GM12878 (cell line): Measurements from ENCODE around the gene PCDHAC1. TPM values are rescaled to one million over a fixed set of nuclear protein-coding genes. Genes with fewer than 3 reads are reported as not detected.

Experiments used
- ATAC-seq: fragments of 200-7000 bp; cut with Tn5 transposase; 3 replicates; pipeline ENCODE4 v1.9.1; 2020; ENCODE audit warnings: mild to moderate bottlenecking, moderate library complexity
- BruUV-seq: library from RNA; stranded (reverse); fragments of 400-500 nt; replicated peaks from 2 replicates; lab custom pipeline; 2021; lab: Mats Ljungman, UMichigan
- CTCF ChIA-PET: fragments of 300-600 bp; sonication (Branson Sonifier 250); formaldehyde crosslinking; extraction: SDS; loops from one replicate; lab custom pipeline; 2021; ENCODE audit warnings: inconsistent platforms; lab: Yijun Ruan, JAX
- POLR2A ChIA-PET: fragments of 350-600 bp; formaldehyde crosslinking; extraction: SDS; loops from one replicate; lab custom pipeline; 2021; ENCODE audit warnings: inconsistent platforms; lab: Charles Lee
- RAD21 ChIA-PET: fragments of 300-600 bp; sonication (Branson Sonifier 250); formaldehyde crosslinking; loops from one replicate; lab custom pipeline; 2023; ENCODE audit warnings: antibody characterized with exemption; ENCODE audit not compliant: unreplicated experiment; lab: Charles Lee
- SMC1A ChIA-PET: fragments of 300-600 bp; sonication (Branson Sonifier 250); formaldehyde crosslinking; loops from one replicate; lab custom pipeline; 2023; ENCODE audit not compliant: unreplicated experiment, uncharacterized antibody; lab: Charles Lee
- DNase-seq: peaks from one replicate; pipeline ENCODE4 v3.0.0-alpha.2; 2011; ENCODE audit warnings: low read depth, low spot score
- FAIRE-seq: peaks from 3 replicates; lab custom pipeline; 2011; peaks lifted over from hg19 to GRCh38; lab: Jason Lieb, UNC
- H2AFZ ChIP-seq: 2 replicates; pipeline ENCODE4 v1.6.0; 2011; ENCODE audit warnings: low read depth, low read length, control low read depth; ENCODE audit not compliant: control insufficient read depth
- H3K27ac ChIP-seq: 2 replicates; pipeline ENCODE4 v1.5.1; 2011; ENCODE audit warnings: control low read depth; ENCODE audit not compliant: control insufficient read depth, insufficient read depth
- H3K27me3 ChIP-seq, 2 experiments: replicated peaks in 1 of 2; 2 replicates each; pipeline versions ENCODE4 v1.6.0 to v1.6.1; 2011; ENCODE audit warnings: low read length in 1 of 2; ENCODE audit not compliant: control insufficient read depth in 2 of 2, insufficient read depth in 2 of 2
- H3K36me3 ChIP-seq, 2 experiments: 2 replicates each; pipeline ENCODE4 v1.5.1; 2011; ENCODE audit warnings: low read length in 1 of 2; ENCODE audit not compliant: control insufficient read depth in 2 of 2, insufficient read depth in 2 of 2
- H3K4me1 ChIP-seq: 2 replicates; pipeline ENCODE4 v1.6.1; 2011; ENCODE audit warnings: mild to moderate bottlenecking, low read length, moderate library complexity, mixed read lengths; ENCODE audit not compliant: control insufficient read depth, insufficient read depth
- H3K4me2 ChIP-seq: 2 replicates; pipeline ENCODE4 v1.6.0; 2011; ENCODE audit warnings: control low read depth; ENCODE audit not compliant: control insufficient read depth, insufficient read depth
- H3K4me3 ChIP-seq: fragments of 200-600 bp; sonication (generic); 2 replicates; pipeline ENCODE4 v1.5.1; 2016
- H3K79me2 ChIP-seq: 2 replicates; pipeline ENCODE4 v1.6.0; 2011; ENCODE audit warnings: low read length; ENCODE audit not compliant: control insufficient read depth, insufficient read depth
- H3K9ac ChIP-seq: 2 replicates; pipeline ENCODE4 v1.8.0; 2011; ENCODE audit warnings: low read length, control low read depth, mixed read lengths; ENCODE audit not compliant: control insufficient read depth, insufficient read depth
- H3K9me3 ChIP-seq: replicated peaks from 3 replicates; pipeline ENCODE4 v1.5.1; 2011; ENCODE audit warnings: mild to moderate bottlenecking, low read length; ENCODE audit not compliant: control insufficient read depth, insufficient read depth
- H4K20me1 ChIP-seq: 2 replicates; pipeline ENCODE4 v1.6.0; 2011; ENCODE audit not compliant: control insufficient read depth, insufficient read depth
- CREM ChIP-seq: IDR thresholded peaks from 2 replicates; pipeline ENCODE4 v1.6.1; 2014; ENCODE audit warnings: antibody characterized with exemption, low read depth
- DPF2 ChIP-seq: fragments of 450-650 bp; IDR thresholded peaks from 2 replicates; pipeline ENCODE4 v1.6.1; 2017; ENCODE audit warnings: mild to moderate bottlenecking
- EZH2 ChIP-seq: IDR thresholded peaks from 2 replicates; pipeline ENCODE4 v1.6.1; 2012; ENCODE audit warnings: low read depth, mild to moderate bottlenecking, control low read depth, inconsistent platforms, low read length, borderline replicate concordance; ENCODE audit not compliant: control insufficient read depth
- HDGF ChIP-seq: fragments of 450-650 bp; IDR thresholded peaks from 2 replicates; pipeline ENCODE4 v1.6.1; 2016; ENCODE audit warnings: antibody characterized with exemption
- PAX8 ChIP-seq: fragments of 450-650 bp; IDR thresholded peaks from 2 replicates; pipeline ENCODE4 v1.6.1; 2017; ENCODE audit warnings: mild to moderate bottlenecking, moderate library complexity
- POU2F2 ChIP-seq: IDR thresholded peaks from 3 replicates; pipeline ENCODE4 v1.6.1; 2011; ENCODE audit warnings: low read depth, mild to moderate bottlenecking, low read length, borderline replicate concordance
- SMAD5 ChIP-seq: IDR thresholded peaks from 2 replicates; pipeline ENCODE4 v1.6.1; 2016; ENCODE audit warnings: antibody characterized with exemption, low read depth
- STAT3 ChIP-seq: IDR thresholded peaks from 2 replicates; pipeline ENCODE4 v1.6.1; 2011; ENCODE audit warnings: low read depth, low read length, improper control_type of control experiment
- TBL1XR1 ChIP-seq: IDR thresholded peaks from 2 replicates; pipeline ENCODE4 v1.6.1; 2012; ENCODE audit warnings: low read depth, low read length, improper control_type of control experiment
- WRNIP1 ChIP-seq: IDR thresholded peaks from 2 replicates; pipeline ENCODE4 v1.6.1; 2011; ENCODE audit warnings: low read depth, low read length, improper control_type of control experiment, borderline replicate concordance
- YY1 ChIP-seq: IDR thresholded peaks from 2 replicates; pipeline ENCODE4 v1.6.1; 2011; ENCODE audit warnings: low read depth, mild to moderate bottlenecking, low read length
- WGBS: methylation state at CpG from one replicate; pipeline ENCODE4 v1.1.6; 2016; ENCODE audit warnings: low lambda C conversion rate; ENCODE audit not compliant: insufficient replicate concordance, insufficient coverage; ENCODE audit errors: missing lambda C conversion rate; 5-methylcytosine and 5-hydroxymethylcytosine counted together
- in situ Hi-C: fragments of 300-500 bp; cut with MboI; formaldehyde crosslinking; loops from 9 replicates; pipeline ENCODE4 v1.14.3; 2018; ENCODE audit warnings: mixed read lengths
- intact Hi-C: fragments of 100-400 bp; cut with micrococcal nuclease; formaldehyde crosslinking; loops from one replicate; pipeline ENCODE4 v1.14.2; 2022; ENCODE audit not compliant: unreplicated experiment
- polyA plus RNA-seq, 11 experiments: library from polyadenylated mRNA; depleted of rRNA in 4 of 11; unstranded in 6 of 11; stranded (reverse) in 5 of 11; fragments of >200 nt; fragmentation: Nextera tagmentation in 4 of 11; fragmentation: Illumina TruSeq in 1 of 11; extraction: Ambion mirVana in 4 of 11; extraction: Trizol in 1 of 11; gene quantifications; 1 replicate in 1 of 11; 2 replicates in 10 of 11; pipeline versions ENCODE4 v1.2.1 to v1.2.3, GENCODE V29; 2011 to 2016; ENCODE audit warnings: inconsistent platforms in 2 of 11, missing spikeins in 2 of 11, low read depth in 1 of 11
- total RNA-seq, 4 experiments: library from RNA; depleted of rRNA in 3 of 4; stranded (reverse); fragments of >200 nt in 3 of 4; fragmentation: Illumina TruSeq in 1 of 4; extraction: Trizol in 1 of 4; gene quantifications; 2 replicates each; pipeline versions ENCODE4 v1.2.1 to v1.2.3, GENCODE V29; 2013 to 2021

The PCDHAC1 gene
- total and polyA plus RNA-seq, 10 of the 15 experiments (the other 5 are each of a cell fraction or from before 2014, with no cell fraction given) = not detected

DNA sequence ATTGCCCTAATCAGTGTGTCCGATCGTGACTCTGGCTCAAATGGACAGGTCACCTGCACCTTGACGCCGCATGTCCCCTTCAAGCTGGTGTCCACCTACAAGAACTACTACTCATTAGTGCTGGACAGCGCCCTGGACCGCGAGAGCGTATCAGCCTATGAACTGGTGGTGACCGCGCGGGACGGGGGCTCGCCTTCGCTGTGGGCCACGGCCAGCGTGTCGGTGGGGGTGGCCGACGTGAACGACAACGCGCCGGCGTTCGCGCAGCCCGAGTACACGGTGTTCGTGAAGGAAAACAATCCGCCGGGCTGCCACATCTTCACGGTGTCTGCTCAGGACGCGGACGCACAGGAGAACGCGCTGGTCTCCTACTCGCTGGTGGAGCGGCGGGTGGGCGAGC, 42.7 kb upstream of the PCDHAC1 start:
- in situ Hi-C loops (no loop called here), intact Hi-C loops (no loop called here)
- no peak for DNase-seq
- Histone ChIP-seq H3K4me2 (no peak overlapping the region), H3K4me3 (no peak overlapping the region), H3K27ac (no peak overlapping the region), H3K79me2 (no peaks in the 10 kb centered on the region), H3K27me3 (no peaks in the 10 kb centered on the region), H3K9ac (no peak overlapping the region), H2AFZ (no peak overlapping the region), H3K36me3 (no peaks in the 10 kb centered on the region), H3K9me3 (peaks cover 2% of the 10 kb centered on the region; the same call in 1 of the 3 replicates), H4K20me1 (no peaks in the 10 kb centered on the region), H3K4me1 (no peaks in the 10 kb centered on the region)
- no peak for FAIRE-seq
- ATAC-seq = no peak
- CTCF ChIA-PET = no interaction called here
- POLR2A ChIA-PET = no interaction called here
- TF ChIP-seq CREM = no peak
- no peak for TF ChIP-seq WRNIP1
- no peak for TF ChIP-seq HDGF
- no peak for TF ChIP-seq POU2F2
- no peak for TF ChIP-seq TBL1XR1
- no peak for TF ChIP-seq STAT3
- TF ChIP-seq SMAD5 = no peak
- TF ChIP-seq PAX8 = no peak
- TF ChIP-seq DPF2 = no peak
- no peak for TF ChIP-seq YY1
- no peak for TF ChIP-seq EZH2
- BruUV-seq = no TSS peak
- RAD21 ChIA-PET = no interaction called here
- SMC1A ChIA-PET = no interaction called here
- WGBS = 90% methylated on average over 33 of the region's 41 CpGs
